GM19035 (cell line): ENCODE measurements around the gene TSR3.
A peak's percentile ranks its signal among the peaks of the same experiment; 100 is the strongest.
"Not testable (repeated sequence)": the region's sequence is repeated elsewhere in the genome, so short reads cannot be mapped to it uniquely, and the experiment has no call there.

Experiments
- ATAC-seq: cut with Tn5 transposase; IDR thresholded peaks from one replicate; pipeline ENCODE4 v1.9.1; 2021; ENCODE audit not compliant: unreplicated experiment

Gene TSR3

DNA sequence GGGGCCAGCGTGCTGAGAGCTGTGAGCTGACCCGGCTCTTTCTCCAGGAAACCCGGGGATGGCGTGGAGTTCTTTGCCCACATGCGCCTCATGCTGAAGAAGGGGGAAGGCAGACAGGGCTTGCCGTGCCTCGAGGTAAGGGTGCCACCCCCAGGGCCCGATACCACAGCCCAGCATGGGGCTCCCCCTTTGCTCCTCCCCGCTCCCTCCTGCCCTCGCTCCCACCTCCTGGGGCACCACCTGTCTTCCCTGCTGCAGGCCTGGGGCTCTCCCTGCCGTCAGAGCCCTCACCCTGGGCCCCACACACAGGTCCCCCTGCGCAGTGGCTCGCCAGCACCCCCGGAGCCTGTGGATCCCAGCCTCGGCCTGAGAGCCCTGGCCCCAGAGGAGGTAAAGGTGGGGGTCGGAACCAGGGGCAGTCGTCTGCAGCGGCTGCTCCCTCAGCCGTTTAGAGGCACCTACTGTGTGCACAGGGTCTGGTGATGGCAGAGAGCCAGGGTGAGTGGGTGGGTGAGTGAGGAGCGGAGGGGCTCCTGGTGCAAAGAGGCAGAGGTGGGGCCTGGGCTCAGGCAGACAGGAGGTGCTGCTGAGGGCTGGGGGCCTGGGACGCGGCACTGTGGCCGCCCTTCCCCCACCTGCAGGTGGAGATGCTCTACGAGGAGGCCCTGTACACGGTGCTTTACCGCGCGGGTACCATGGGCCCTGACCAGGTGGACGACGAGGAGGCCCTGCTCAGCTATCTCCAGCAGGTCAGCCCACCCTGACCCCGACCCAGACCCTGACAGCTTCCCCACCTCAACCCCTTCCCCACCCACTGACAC is 12.6 kb downstream of the TSR3 start:
- no peak for ATAC-seq

DNA sequence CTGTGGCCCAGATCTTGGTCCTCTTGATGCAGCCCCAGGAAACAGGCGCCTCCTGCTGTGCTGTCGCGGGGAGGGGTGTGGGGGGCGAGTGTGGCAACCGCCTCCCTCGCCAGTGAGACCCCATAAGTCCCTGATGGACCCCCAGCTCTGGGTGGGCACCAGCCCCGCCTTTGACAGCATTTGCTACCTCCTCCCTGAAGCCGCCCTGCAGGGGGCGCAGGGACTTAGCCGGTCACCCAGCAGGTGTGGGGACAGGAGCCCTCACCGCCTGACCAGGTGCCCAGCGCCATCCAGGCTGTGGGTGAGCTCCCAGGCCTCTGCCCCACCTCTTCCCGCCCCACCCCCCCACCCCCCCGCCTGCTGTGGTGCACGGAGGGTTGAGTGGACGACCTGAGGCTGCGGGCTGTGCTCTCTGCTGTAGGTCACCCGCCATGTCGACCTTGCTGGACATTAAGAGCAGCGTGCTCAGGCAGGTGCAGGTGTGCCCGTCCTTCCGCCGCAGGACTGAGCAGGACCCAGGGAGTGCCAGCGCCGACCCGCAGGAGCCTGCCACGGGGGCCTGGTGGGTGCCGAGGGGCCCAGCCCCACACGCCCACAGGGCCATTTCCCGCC is 13.5 kb downstream of the TSR3 start:
- no peak for ATAC-seq

DNA sequence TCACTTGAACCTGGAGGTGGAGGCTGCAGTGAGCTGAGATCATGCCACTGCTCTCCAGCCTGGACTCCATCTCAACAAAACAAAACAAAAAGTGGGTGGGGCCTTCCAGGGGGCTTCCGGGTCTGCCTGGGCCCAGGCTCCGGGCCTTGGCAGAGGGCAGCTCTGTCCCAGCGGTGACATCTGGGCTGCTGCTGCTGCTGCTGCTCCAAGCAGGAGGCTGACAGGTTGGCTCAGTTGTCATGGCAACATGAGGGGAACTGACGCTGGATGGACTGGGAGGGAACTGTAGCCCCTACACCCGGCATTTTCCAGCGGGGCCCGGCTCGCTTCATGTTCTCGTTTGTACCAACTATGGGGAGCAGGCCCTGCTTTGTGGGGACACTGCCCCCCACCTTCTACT is 14.2 kb downstream of the TSR3 start:
- no peak for ATAC-seq

DNA sequence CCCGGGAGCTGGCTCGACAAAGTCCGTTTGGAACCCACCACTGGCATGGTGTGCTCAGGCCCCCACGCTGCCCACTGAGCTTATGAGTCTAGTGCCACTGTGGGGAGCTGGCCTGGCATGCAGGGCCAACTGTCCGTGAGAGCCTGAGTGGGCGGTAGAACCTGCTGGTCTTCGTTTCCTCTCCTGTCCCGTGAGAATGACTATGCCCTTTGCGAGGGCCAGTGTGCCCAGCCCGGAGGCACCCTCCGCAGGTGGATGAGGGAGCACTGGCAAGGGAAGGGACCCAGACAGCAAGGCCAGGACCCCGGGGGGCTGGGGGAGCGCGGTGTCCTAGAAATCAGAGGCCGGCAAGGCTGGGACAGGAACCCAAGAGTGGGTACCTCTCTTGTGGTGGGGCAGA is 15.1 kb downstream of the TSR3 start:
- ATAC-seq = no peak

DNA sequence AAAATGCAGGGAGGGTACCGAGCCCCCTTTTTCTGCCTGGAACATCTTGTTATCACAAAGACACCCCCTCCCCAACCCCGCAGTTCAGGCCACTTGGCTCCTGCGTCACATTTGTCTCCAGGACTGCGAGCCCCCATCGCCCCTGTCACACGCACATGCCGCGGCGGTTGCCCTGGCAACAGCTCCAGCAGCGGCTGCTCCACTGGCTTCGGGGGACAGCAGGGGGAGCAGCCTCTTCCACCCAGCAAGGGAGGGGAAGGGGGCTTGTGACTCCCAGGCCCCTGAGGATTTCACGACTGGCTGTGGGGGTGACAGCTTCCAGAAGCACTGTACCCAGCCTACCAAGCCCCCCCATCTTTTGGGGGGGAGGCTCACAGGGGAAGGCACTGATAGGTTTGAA is 15.7 kb downstream of the TSR3 start:
- ATAC-seq = no peak

DNA sequence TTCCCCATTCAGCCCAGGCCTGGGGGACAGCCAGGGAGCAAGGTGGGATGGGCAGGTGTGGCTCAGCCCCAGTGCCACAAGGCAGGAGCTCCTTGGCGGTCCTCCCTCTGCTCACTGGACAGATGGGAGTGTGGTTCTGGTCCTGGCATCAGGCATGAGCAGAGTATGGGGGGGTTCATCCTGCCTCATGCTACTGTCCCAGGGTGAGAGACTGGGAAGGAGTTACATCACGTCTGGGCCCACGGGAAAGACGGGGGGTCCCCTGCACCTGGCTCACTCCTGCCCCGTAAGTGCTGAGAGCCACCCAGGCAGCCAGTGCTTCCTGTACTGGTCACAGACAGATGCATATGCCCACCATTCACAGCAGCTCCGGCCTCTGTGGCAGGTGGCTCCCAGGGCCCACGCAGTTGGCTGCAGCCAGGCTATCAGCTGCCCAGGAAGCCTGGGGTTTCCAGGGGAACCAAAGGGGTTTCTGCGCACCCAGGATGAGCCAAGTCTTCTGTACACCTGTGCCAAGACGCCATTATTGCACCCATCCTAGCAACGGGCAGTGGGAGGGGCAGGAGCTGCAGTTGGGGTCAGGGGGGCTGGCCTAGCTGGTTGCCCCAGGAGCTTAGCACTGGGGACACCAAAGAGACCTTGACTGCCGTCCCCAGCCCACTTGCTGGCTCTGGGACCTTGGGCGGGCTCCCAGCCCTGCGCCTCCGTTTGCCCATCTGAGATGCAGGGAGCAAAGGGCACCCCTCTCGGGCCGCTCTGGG is 16.3 kb downstream of the TSR3 start:
- ATAC-seq = no peak

DNA sequence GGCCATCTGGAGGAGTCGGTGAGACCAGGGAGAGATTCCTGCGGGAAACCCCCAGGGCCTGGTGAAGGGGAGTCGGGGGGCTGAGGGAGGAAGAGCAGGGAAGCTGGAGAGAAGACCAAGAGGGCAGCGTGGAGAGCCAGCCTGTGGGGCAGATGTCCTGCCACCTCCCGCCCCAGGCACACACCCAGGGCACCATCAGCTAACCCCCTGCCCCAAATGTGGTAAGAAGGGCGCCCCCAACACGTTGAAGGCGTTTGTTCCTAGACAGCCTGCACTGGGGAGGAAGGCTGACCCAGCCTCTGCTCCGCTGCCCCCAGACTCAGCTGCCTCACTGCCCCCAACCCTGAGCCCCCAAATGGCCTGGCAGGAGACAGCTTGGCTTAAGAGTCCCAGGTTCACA is 16.9 kb downstream of the TSR3 start:
- no peak for ATAC-seq

DNA sequence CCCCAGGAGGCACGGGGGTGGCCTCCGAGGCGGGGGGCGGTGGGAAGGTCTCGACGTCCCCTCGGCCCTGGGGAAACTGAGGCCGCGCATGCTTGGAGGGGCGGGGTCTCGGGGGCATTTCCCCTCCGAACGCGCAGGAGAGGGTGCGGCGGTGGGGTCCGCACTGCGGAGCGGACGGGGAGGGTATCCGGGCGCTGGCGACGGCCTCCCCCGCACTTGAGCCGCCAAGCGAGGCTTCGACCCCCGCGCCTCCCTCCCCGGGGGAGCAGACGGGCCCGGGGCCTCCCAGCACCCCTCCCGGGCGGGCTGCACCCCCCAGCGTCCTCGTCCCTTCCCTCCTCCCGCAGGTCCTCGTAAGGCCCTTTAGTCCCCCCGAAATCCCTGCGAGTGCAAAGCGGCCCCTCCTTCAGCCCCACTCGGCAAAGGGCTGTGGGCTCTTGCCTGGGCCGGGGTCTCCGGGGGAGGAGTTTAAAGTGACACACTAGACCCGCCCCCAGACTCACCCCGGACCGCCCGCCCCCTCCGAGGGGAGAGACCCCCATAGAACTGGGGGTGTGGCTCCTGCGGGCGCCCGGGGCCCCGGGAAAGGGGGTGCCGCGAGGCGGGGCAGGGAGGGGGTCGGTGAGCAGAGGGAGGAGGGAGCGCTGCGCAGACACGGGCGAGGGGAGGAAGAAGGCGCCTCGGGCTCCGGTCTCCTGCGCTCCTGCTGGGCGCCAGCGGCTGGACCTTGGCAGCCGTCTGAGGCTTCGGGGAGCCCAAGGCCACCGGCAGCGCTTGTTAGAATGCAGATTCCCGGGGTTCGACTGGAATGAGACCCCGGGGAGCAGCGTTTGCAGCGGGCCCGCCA is 17.6 kb downstream of the TSR3 start:
- ATAC-seq = no peak

DNA sequence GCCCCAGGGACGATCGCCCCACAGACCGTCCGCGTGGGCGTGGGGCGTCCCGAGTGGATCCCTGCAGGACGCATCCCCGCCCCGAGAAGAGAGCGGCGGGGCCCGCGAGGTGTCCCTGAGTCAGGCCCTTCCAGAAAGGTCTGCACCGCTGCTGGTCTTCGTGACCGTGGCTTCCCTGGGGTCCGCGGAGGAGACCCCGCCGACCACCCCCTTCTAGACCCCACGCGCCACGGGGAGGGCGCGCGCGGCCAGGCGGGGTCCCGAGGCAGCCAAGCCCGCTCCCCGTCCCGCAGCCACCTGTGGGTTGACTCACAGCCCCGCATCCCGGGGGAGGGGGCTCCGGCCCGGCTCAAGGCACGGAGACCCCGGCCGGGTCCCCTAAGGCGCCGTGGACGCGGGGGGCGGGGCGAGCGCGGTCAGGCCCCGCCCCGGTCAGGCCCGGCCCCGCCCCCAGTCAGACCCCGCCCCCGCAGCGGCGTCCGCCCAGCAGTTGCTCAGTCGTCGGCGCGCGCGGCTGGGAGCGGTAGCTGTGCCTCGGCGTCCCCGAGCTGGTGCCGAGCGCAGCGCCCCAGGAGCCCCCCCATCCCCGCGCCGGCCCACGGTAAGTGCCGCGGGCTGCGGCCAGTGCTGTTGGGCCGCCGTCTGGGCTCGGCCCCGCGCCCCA is 18.4 kb downstream of the TSR3 start, which contains the start of gene BAIAP3:
TSS of gene BAIAP3 (plus strand) at position 497 of the 664 bp plus-strand sequence. CDS start 4,905 bp downstream, outside the sequence.
- no peak for ATAC-seq

DNA sequence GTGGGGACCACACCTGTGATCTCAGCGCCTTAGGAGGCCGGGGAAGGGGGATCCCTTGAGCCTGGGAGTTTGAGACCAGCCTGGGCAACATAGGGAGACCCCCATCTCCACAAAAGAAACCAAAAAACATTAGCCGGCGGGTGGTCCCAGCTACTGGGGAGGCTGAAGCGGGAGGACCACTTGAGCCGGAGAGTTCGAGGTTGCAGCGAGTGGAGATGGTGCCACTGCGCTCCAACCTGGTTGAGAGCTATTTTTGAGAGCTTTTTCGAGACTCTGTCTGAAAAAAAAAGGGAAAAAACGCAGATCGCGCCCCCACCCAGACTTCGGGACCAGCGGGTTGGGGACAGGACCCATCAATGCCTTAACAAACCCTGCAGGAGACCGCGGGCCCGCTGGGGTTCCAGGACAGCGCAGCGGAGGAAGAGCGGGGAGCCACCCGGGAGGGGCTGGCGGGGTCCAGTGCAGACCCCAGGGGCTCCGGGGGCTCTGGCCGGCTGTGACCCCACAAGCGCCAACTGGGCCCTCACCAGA is 19.0 kb downstream of the TSR3 start:
- no peak for ATAC-seq

DNA sequence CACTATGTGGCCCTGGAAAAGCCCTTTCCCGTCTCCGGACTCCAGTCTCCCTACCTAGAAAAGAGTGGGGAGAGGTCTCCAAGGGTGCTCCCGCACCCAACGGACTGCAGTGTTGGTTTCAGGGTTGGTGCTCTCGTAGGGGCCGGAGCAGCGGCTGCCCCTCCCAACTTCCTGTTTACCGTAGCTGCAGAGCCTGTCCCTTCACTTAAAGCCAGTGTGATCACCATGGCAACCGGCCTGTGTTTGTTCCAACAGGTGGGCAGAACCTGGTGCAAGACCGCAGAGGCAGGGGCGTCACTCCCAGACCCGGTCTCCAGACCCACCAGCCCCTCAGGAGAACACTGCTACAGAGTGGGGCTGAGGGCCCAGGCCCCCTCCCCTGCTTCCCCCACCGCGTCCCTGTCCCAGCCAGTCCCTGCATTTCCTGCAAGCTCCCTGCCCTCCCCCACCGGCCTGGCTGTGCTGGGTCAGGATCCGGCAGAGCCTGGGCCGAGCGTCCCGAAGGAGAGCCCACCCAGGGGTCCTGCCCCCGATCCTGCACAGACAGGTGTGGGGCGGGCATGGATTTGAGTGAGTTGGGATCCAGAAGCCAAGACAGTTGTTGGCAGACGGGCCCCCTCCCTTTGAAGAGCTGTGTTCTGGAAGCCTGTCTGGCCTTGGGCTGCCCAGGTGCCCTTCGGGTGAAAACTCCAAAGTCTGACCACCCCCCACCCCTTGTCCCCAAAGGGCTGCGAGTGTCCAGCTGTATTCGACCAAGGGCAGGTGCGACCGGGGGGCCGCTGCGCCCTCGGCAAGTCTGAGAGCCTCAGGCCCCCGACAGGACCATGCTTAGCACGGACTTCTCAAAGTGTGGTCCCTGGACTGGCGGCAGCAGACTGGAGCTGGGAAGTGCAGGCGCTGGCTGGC is 19.7 kb downstream of the TSR3 start:
- peak; percentile 69 for ATAC-seq

DNA sequence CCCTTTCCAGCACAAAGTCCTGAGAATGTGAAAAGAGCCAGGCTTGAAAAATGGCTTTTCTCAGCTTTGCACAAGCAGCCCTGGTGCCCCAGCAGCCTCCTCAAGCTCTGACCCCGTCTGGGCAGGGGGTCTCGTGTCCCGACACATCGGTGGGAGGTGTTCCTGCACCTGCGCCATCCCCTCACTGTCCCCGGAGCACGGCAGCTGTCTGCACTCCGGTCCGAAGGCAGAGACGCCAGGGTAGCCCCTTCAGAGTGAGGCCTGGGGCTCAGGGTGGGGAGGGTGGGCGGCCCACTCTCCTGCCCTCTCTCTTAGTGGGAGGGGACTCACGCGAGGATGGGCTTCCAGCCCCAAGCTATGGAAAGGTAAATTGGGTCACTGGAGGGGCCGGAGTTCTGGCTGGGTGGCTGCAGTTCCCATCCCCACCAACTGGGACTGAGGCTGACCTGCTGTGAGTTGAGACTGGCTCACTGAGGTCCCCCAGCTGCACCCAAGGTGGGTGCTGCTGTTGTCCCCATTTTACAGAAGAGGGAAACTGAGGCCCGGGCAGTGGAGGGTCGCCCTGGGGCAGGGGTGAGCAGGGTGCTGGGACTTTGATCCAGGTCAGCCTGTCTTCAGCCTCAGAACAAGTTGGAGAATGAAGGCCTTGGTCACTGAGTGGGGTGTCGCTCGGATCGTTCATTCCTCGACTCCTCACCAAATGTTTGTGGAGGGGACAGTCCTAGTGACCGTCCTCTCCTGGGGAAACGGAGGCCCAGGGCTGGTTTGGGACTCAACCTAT is 20.6 kb downstream of the TSR3 start:
- ATAC-seq = no peak

DNA sequence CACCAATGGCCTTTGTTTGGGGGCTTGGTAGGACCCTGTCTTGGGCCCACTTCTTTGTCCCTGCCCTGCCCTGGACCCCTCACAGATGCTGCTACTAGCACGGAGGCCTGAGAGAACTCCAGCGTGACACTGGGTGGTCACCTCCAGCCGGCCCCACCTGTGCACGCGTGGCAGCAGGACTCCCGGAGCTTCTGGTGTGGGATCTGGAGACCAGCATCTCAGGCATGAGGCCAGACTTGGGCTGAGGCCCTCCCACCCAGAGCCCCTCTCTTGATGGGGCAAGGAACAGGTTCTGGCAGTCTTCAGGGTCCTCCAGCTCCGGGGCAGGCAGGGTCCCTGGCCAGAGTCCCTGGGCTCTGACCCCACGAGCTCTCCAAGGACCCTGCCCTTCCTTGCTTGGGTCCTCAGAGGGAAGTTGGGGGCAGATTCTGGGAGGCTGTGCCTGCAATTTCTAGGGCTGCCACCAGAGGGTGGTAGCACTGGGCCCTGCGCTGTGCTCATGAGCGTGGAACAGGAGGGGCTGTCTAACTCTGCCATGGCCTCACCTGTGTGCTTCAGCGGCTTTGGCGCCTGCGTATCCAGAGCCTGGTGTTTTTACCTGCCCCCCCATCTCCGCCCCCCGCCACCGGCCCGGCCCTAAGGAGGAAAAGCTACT is 21.3 kb downstream of the TSR3 start:
- no peak for ATAC-seq

DNA sequence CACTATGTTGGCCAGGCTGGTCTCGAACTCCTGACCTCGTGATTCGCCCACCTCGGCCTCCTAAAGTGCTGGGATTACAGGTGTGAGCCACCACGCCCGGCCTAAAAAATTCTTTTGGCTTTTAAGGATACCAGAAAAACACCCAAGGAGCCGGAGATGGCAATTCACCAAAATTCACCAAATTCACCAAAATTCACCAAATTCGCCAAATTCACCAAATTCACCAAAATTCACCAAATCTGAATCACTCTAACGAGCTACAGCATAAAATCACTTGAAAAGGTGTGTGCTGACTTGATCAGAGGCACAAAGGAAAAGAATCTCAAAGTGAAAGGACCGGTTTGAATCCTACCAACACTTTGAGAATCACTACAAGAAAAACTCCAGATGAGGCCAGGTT is 22.7 kb downstream of the TSR3 start:
- ATAC-seq = not testable (repeated sequence)

DNA sequence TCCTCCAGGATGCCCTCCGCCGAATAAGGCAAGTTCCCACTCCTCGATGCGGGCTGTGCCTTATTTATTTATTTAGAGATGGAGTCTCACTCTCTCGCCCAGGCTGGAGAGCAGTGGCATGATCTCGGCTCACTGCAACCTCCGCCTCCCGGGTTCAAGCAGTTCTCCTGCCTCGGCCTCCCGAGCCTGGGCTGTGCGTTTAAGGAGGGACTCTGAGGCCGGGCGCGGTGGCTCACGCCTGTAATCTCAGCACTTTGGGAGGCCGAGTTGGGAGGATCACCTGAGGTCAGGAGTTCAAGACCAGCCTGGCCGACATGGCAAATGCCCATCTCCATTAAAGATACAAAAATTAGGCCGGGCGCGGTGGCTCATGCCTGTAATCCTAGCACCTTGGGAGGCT is 23.5 kb downstream of the TSR3 start:
- ATAC-seq = not testable (repeated sequence)

DNA sequence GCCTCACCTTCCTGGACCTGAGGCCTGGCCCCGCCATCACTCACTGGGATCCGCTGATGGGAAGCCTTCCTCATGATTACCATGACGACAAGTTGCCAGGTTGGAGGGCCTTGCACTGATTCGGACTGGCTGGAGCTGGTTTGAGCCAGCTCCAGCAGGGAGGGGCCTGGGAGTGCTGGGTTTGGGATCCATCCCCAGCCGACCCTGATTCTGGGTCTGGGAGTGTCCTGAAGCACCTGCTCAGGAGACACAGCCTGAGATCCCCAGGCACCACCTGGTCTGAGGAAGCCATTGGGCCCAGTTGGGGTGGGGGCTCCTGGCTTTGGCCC is 24.1 kb downstream of the TSR3 start:
- no peak for ATAC-seq

DNA sequence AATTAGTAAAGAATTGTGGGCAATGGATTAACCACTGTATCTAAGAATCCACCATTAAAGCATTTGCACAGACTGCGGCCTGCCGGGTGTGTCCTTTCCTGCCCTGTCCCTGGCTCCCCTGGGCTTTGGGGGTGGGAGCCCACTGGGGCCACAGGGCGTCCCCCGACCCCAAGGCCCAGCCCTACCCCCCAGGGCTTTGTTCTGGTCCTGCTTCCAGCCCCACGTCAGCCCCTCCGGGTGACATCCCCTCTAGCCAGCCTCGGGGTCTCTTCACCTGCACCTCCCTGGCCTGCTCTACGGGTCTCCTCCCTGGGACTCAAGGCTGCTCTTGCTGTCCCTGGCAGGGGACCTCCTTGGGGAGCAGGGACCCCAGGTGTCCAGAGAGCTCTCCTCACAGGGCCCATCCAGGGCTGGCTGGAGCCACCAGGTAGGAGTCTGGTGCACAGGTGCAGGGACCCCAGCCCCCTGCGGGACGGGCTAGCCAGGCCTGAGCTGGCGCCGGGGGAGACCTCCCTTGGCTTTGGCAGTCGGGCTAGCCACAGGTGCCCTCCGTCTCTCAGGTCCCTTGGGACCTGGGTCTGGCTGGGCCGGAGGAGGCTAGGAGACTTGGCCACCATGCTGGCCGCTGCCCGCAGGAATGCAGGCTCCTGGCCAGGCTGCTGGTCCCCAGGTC is 24.6 kb downstream of the TSR3 start:
- ATAC-seq = no peak
